OCI-LY3 (cell line): ENCODE results near the gene ANKRD11.

Experiments used
- H2AFZ ChIP-seq: fragments of 200-600, 300-600 bp; shearing (Covaris generic); 2 replicates; pipeline ENCODE4 v1.6.0; 2014; ENCODE audit warnings: antibody characterized with exemption, low read depth, low read length
- H3K27ac ChIP-seq: fragments of 200-600, 300-600 bp; sonication (generic); 2 replicates; pipeline ENCODE4 v1.5.1; 2014; ENCODE audit warnings: mild to moderate bottlenecking, low read length, moderate library complexity, mixed read lengths
- H3K27me3 ChIP-seq: fragments of 200-600, 300-600 bp; sonication (generic); 2 replicates; pipeline ENCODE4 v1.6.1; 2014; ENCODE audit warnings: low read depth, low read length, mixed read lengths
- H3K36me3 ChIP-seq: fragments of 200-600, 300-600 bp; sonication (generic); replicated peaks from 2 replicates; pipeline ENCODE3; 2014; ENCODE audit warnings: low read depth, low read length, mixed read lengths
- H3K4me1 ChIP-seq: fragments of 300-600, 200-600 bp; sonication (generic); 2 replicates; pipeline ENCODE4 v1.6.1; 2014; ENCODE audit warnings: low read length, mixed read lengths
- H3K4me2 ChIP-seq: fragments of 200-600, 300-600 bp; sonication (generic); 2 replicates; pipeline ENCODE4 v1.6.1; 2014; ENCODE audit warnings: low read length, mixed read lengths
- H3K4me3 ChIP-seq: fragments of 300-600, 200-600 bp; sonication (generic); 2 replicates; pipeline ENCODE4 v1.5.1; 2014; ENCODE audit warnings: antibody characterized with exemption, mild to moderate bottlenecking, low read length, moderate library complexity
- H3K79me2 ChIP-seq: fragments of 300-600, 200-600 bp; shearing (Covaris generic); 2 replicates; pipeline ENCODE4 v1.6.1; 2014; ENCODE audit warnings: mild to moderate bottlenecking, low read length, mixed read lengths
- H3K9ac ChIP-seq: fragments of 300-600, 200-600 bp; shearing (Covaris generic); 2 replicates; pipeline ENCODE4 v1.6.0; 2014; ENCODE audit warnings: mild to moderate bottlenecking, low read length, moderate library complexity
- H3K9me3 ChIP-seq: fragments of 200-600, 300-600 bp; shearing (Covaris generic); 2 replicates; pipeline ENCODE4 v1.6.1; 2014; ENCODE audit warnings: low read length, mixed read lengths; ENCODE audit not compliant: insufficient read depth
- H4K20me1 ChIP-seq: fragments of 200-600, 300-600 bp; sonication (generic); 2 replicates; pipeline ENCODE4 v1.6.1; 2016; ENCODE audit warnings: low read length, mixed read lengths; ENCODE audit not compliant: insufficient read depth
- CTCF ChIP-seq: fragments of 200-600, 300-600 bp; sonication (generic); IDR thresholded peaks from 2 replicates; pipeline ENCODE4 v1.5.1; 2014; ENCODE audit warnings: antibody characterized with exemption, low read length, low read depth
- EZH2phosphoT487 ChIP-seq: fragments of 200-600 bp; shearing (Covaris generic); IDR thresholded peaks from 2 replicates; pipeline ENCODE4 v1.6.1; 2018; ENCODE audit warnings: antibody characterized with exemption, mixed run types, low read depth

ANKRD11 gene

GRCh38 chr16:89413811-89414585, 76.4 kb downstream of the ANKRD11 start:
- Histone ChIP-seq H3K36me3 (peaks cover 5% of the 10 kb centered on the region), H3K79me2 (peaks cover 100% of the 10 kb centered on the region), H3K4me2 (no peak overlapping the region), H3K4me3 (no peak overlapping the region), H2AFZ (no peak overlapping the region), H4K20me1 (peaks cover 89% of the 10 kb centered on the region), H3K27ac (no peak overlapping the region), H3K9me3 (no peaks in the 10 kb centered on the region), H3K4me1 (no peaks in the 10 kb centered on the region), H3K9ac (no peak overlapping the region), H3K27me3 (no peaks in the 10 kb centered on the region)
- no peak for TF ChIP-seq EZH2phosphoT487
- no peak for TF ChIP-seq CTCF

- H2AFZ ChIP-seq = no peak overlapping the region
- TF ChIP-seq CTCF = no peak
- no peak for TF ChIP-seq EZH2phosphoT487
- H3K4me3 ChIP-seq = no peak overlapping the region
- no peaks in the 10 kb centered on the region for H3K4me1 ChIP-seq
- H3K79me2 ChIP-seq = peaks cover 100% of the 10 kb centered on the region
- peaks cover 89% of the 10 kb centered on the region for H4K20me1 ChIP-seq
- no peak overlapping the region for H3K9ac ChIP-seq
- no peaks in the 10 kb centered on the region for H3K27me3 ChIP-seq
- peaks cover 5% of the 10 kb centered on the region for H3K36me3 ChIP-seq
- H3K4me2 ChIP-seq = no peak overlapping the region
- H3K27ac ChIP-seq = no peak overlapping the region
- H3K9me3 ChIP-seq = no peaks in the 10 kb centered on the region
Observed at GRCh38 chr16:89412811-89413210, 77.5 kb downstream of the ANKRD11 start.

- no peaks in the 10 kb centered on the region for H3K4me1 ChIP-seq
Observed at GRCh38 chr16:89411335-89411850, 79.0 kb downstream of the ANKRD11 start.

More at GRCh38 chr16:89411335-89411850, 79.0 kb downstream of the ANKRD11 start:
- H3K9ac ChIP-seq = no peak overlapping the region
- no peaks in the 10 kb centered on the region for H3K9me3 ChIP-seq
- H3K79me2 ChIP-seq = peaks cover 100% of the 10 kb centered on the region
- H3K27ac ChIP-seq = no peak overlapping the region
- H3K4me2 ChIP-seq = no peak overlapping the region
- no peak for TF ChIP-seq EZH2phosphoT487
- TF ChIP-seq CTCF = no peak
- no peaks in the 10 kb centered on the region for H3K27me3 ChIP-seq
- H3K4me3 ChIP-seq = no peak overlapping the region
- peaks cover 89% of the 10 kb centered on the region for H4K20me1 ChIP-seq
- no peak overlapping the region for H2AFZ ChIP-seq
- H3K36me3 ChIP-seq = no peaks in the 10 kb centered on the region
